ENCODE measurements around the gene IFIH1. TPM values are rescaled to one million over a fixed set of nuclear protein-coding genes. Genes with fewer than 3 reads are reported as not detected.

IFIH1 gene
- 10 to 100 TPM in 1 of 4 donors, 1 to 10 TPM in 3; 7.9 to 15.8 (median 8.7) TPM for total RNA-seq

- intact Hi-C loops (cut with DNase I; ENCODE audit: low total_unique reads), result no loop called here
- 1% methylated on average over 26 to 33 of the region's 45 CpGs for WGBS, 2 donors
- peak; percentile 84 to 94 for DNase-seq (ENCODE audit: low spot score in 2 of 2)
- TF ChIP-seq CTCF (IDR thresholded peaks at IDR 0.05), result no peak
- TF ChIP-seq POLR2A (IDR thresholded peaks at IDR 0.05), result no peak
- peak within 1 kb of the TSS; percentile 100 for H3K4me3 ChIP-seq (ENCODE audit: low read depth, poor library complexity, severe bottlenecking)
Observed at GRCh38 chr2:162318328-162319180, at the start of gene IFIH1. Gene IFIH1 (minus strand): TSS chr2:162318684. CDS start chr2:162318307, 377 bp downstream.

- WGBS, 2 donors, result 89 to 90% methylated on average over 2 of the region's 2 CpGs
Observed at GRCh38 chr2:162365392-162365791, 46.9 kb upstream of the IFIH1 start.

GRCh38 chr2:162344617-162344950 lies 26.1 kb upstream of the IFIH1 start:
- whole genome bisulfite sequencing, 2 donors, result 11% methylated on average over 8 of the region's 8 CpGs
- TF ChIP-seq CTCF (IDR thresholded peaks at IDR 0.05) (no peak), POLR2A (IDR thresholded peaks at IDR 0.05) (no peak)

More at GRCh38 chr2:162365392-162365791, 46.9 kb upstream of the IFIH1 start:
- no peak for DNase-seq (ENCODE audit: low spot score in 2 of 2)
- no peak overlapping the region for H3K4me3 ChIP-seq (ENCODE audit: low read depth, poor library complexity, severe bottlenecking)
- intact Hi-C loops (cut with DNase I; ENCODE audit: low total_unique reads), result no loop called here
- no peak for TF ChIP-seq CTCF (IDR thresholded peaks at IDR 0.05)
- no peak for TF ChIP-seq POLR2A (IDR thresholded peaks at IDR 0.05)

GRCh38 chr2:162343824-162344616 lies 25.5 kb upstream of the IFIH1 start, which contains the start of gene GCA:
Gene GCA (plus strand): TSS chr2:162344132. CDS start chr2:162344249, 117 bp downstream.
- WGBS, 2 donors, result 0 to 1% methylated on average over 27 to 36 of the region's 57 CpGs
- intact Hi-C loops (cut with DNase I; ENCODE audit: low total_unique reads), result no loop called here
- H3K4me3 ChIP-seq (ENCODE audit: low read depth, poor library complexity, severe bottlenecking), result peak within 1 kb of the TSS; percentile 79
- TF ChIP-seq CTCF (IDR thresholded peaks at IDR 0.05) (peak in 1 of 3 donors; percentile 31), POLR2A (IDR thresholded peaks at IDR 0.05) (no peak)
- peak; percentile 96 to 100 for DNase-seq (ENCODE audit: low spot score in 2 of 2)

More at GRCh38 chr2:162344617-162344950, 26.1 kb upstream of the IFIH1 start:
- H3K4me3 ChIP-seq (ENCODE audit: low read depth, poor library complexity, severe bottlenecking), result peak overlapping the region; percentile 79
- intact Hi-C loops (cut with DNase I; ENCODE audit: low total_unique reads), result no loop called here
- DNase-seq (ENCODE audit: low spot score in 2 of 2), result no peak

GRCh38 chr2:162343492-162343823 lies 25.0 kb upstream of the IFIH1 start:
- H3K4me3 ChIP-seq (ENCODE audit: low read depth, poor library complexity, severe bottlenecking), result peak overlapping the region; percentile 79
- 41 to 59% methylated on average over 4 of the region's 4 CpGs for WGBS, 2 donors
- DNase-seq (ENCODE audit: low spot score in 2 of 2), result no peak
- TF ChIP-seq POLR2A (IDR thresholded peaks at IDR 0.05) (no peak), CTCF (IDR thresholded peaks at IDR 0.05) (no peak)
- intact Hi-C loops (cut with DNase I; ENCODE audit: low total_unique reads), result no loop called here
